HCT116 (cell line): ENCODE data around the gene SLC16A3. TPM values are rescaled to one million over a fixed set of nuclear protein-coding genes. Genes with fewer than 3 reads are reported as not detected.

Source experiments
- ATAC-seq: fragments of 200-7000 bp; cut with Tn5 transposase; 2 replicates; pipeline ENCODE4 v1.9.1; 2020; ENCODE audit warnings: mild to moderate bottlenecking, moderate library complexity
- BruUV-seq: library from RNA; stranded (reverse); fragments of 400-500 nt; replicated peaks from 2 replicates; lab custom pipeline; 2021; lab: Mats Ljungman, UMichigan
- CTCF ChIA-PET: fragments of 300-600 bp; sonication (Branson Sonifier 250); formaldehyde crosslinking; loops from one replicate; lab custom pipeline; 2021; ENCODE audit warnings: antibody characterized with exemption; lab: Charles Lee
- POLR2A ChIA-PET: fragments of 300-600, 350-600 bp; sonication (Branson Sonifier 250); formaldehyde crosslinking; loops from one replicate; lab custom pipeline; 2021; ENCODE audit warnings: antibody characterized with exemption; lab: Charles Lee
- RAD21 ChIA-PET, 2 experiments: fragments of 300-600 bp; sonication (Branson Sonifier 250); formaldehyde crosslinking; loops; one replicate each; lab custom pipeline; 2023; ENCODE audit warnings: low total read pairs in 2 of 2; ENCODE audit not compliant: uncharacterized antibody in 2 of 2, unreplicated experiment in 2 of 2, low non-redundant PET in 1 of 2; lab: Charles Lee
- DNase-seq: peaks from one replicate; pipeline ENCODE4 v3.0.0-alpha.2; 2010; ENCODE audit warnings: low read depth, low spot score
- H2AFZ ChIP-seq: fragments of 200-600 bp; shearing (Covaris generic), sonication (generic); 2 replicates; pipeline ENCODE4 v1.6.1; 2017; ENCODE audit warnings: low read depth, mixed run types, mixed read lengths, antibody characterized with exemption, low read length; ENCODE audit not compliant: poor library complexity, severe bottlenecking
- H3K27ac ChIP-seq: 2 replicates; pipeline ENCODE4 v1.5.1; 2012; ENCODE audit warnings: low read depth, low read length
- H3K27me3 ChIP-seq: fragments of 200-600 bp; sonication (generic); 2 replicates; pipeline ENCODE4 v1.6.1; 2016; ENCODE audit warnings: mixed run types, low read length, mixed read lengths; ENCODE audit not compliant: insufficient read depth
- H3K36me3 ChIP-seq, 2 experiments: fragments of 200-500 bp in 1 of 2; fragments of 200-600 bp in 1 of 2; sonication (Bioruptor generic) in 1 of 2; sonication (generic) in 1 of 2; 2 replicates each; pipeline versions ENCODE4 v1.5.1 to v1.6.1; 2014 to 2016; ENCODE audit warnings: low read length in 2 of 2, inconsistent platforms in 1 of 2, mixed read lengths in 1 of 2, mixed run types in 1 of 2; ENCODE audit not compliant: insufficient read depth in 2 of 2, control insufficient read depth in 1 of 2
- H3K4me1 ChIP-seq, 2 experiments: fragments of 200-600 bp in 1 of 2; sonication (generic) in 1 of 2; 2 replicates each; pipeline versions ENCODE4 v1.5.1 to v1.6.1; 2012 to 2017; ENCODE audit warnings: low read length in 2 of 2, inconsistent platforms in 1 of 2, mild to moderate bottlenecking in 1 of 2, mixed read lengths in 1 of 2, mixed run types in 1 of 2, moderate library complexity in 1 of 2; ENCODE audit not compliant: insufficient read depth in 2 of 2, control insufficient read depth in 1 of 2
- H3K4me2 ChIP-seq: fragments of 200-600 bp; sonication (generic); 2 replicates; pipeline ENCODE4 v1.6.1; 2017; ENCODE audit warnings: mixed run types, low read length, mixed read lengths
- H3K4me3 ChIP-seq, 2 experiments: fragments of 200-600 bp in 1 of 2; sonication (generic) in 1 of 2; replicated peaks in 1 of 2; 2 replicates each; pipeline ENCODE4 v1.5.1; 2011 to 2016; ENCODE audit warnings: low read length in 2 of 2, control low read depth in 1 of 2, low read depth in 1 of 2, mild to moderate bottlenecking in 1 of 2, mixed read lengths in 1 of 2, mixed run types in 1 of 2
- H3K79me2 ChIP-seq: fragments of 200-600 bp; sonication (generic); 2 replicates; pipeline ENCODE4 v1.6.1; 2017; ENCODE audit warnings: mild to moderate bottlenecking, mixed run types, low read length, moderate library complexity, mixed read lengths; ENCODE audit not compliant: insufficient read depth
- H3K9ac ChIP-seq: fragments of 200-600 bp; sonication (generic); 2 replicates; pipeline ENCODE4 v1.6.1; 2016; ENCODE audit warnings: low read length, mixed read lengths
- H3K9me2 ChIP-seq: fragments of 200-600 bp; sonication (generic), shearing (Covaris generic); 2 replicates; pipeline ENCODE4 v1.6.1; 2017; ENCODE audit warnings: mixed run types, mild to moderate bottlenecking, moderate library complexity; ENCODE audit not compliant: insufficient read depth
- H3K9me3 ChIP-seq, 2 experiments: fragments of 200-500 bp in 1 of 2; fragments of 200-600 bp in 1 of 2; sonication (Bioruptor generic) in 1 of 2; sonication (generic) in 1 of 2; 2 replicates each; pipeline ENCODE4 v1.6.1; 2014 to 2017; ENCODE audit warnings: low read length in 2 of 2, mixed read lengths in 2 of 2, inconsistent platforms in 1 of 2, low read depth in 1 of 2, mild to moderate bottlenecking in 1 of 2, mixed run types in 1 of 2, moderate library complexity in 1 of 2; ENCODE audit not compliant: control insufficient read depth in 1 of 2, insufficient read depth in 1 of 2
- H4K20me1 ChIP-seq: fragments of 200-600 bp; sonication (generic), shearing (Covaris generic); 2 replicates; pipeline ENCODE4 v1.6.1; 2017; ENCODE audit warnings: mixed run types, mild to moderate bottlenecking, moderate library complexity; ENCODE audit not compliant: insufficient read depth
- EZH2 ChIP-seq: fragments of 200-600 bp; sonication (generic); IDR thresholded peaks from 2 replicates; pipeline ENCODE4 v1.6.1; 2017; ENCODE audit warnings: antibody characterized with exemption, mixed run types
- POLR2AphosphoS5 ChIP-seq: IDR thresholded peaks from 2 replicates; pipeline ENCODE4 v1.6.1; 2011; ENCODE audit warnings: mild to moderate bottlenecking, low read depth, low read length, moderate library complexity
- SRF ChIP-seq: IDR thresholded peaks from 2 replicates; pipeline ENCODE4 v1.6.1; 2012; ENCODE audit warnings: low read depth
- TCF7L2 ChIP-seq: IDR thresholded peaks from 2 replicates; pipeline ENCODE4 v1.7.0; 2011; ENCODE audit warnings: borderline replicate concordance, inconsistent platforms; ENCODE audit not compliant: insufficient read depth, insufficient read length; ENCODE audit errors: extremely low read depth
- ZBTB33 ChIP-seq: IDR thresholded peaks from 2 replicates; pipeline ENCODE4 v1.6.1; 2011; ENCODE audit warnings: mild to moderate bottlenecking, low read length, moderate library complexity; ENCODE audit not compliant: insufficient replicate concordance; ENCODE audit errors: extremely low read depth
- intact Hi-C: fragments of 100-400 bp; cut with micrococcal nuclease; formaldehyde crosslinking; loops from 2 replicates; pipeline ENCODE4 v1.10.0; 2022
- total RNA-seq: library from RNA; stranded (reverse); gene quantifications from one replicate; pipeline ENCODE4 v1.2.1, GENCODE V29; 2021; ENCODE audit not compliant: unreplicated experiment

The SLC16A3 gene
- total RNA-seq, 1 experiment from 2014 or later = 445 TPM

- TF ChIP-seq ZBTB33 = no peak
Measured at GRCh38 chr17:82231562-82232321, 2.9 kb downstream of the SLC16A3 start (continued).

GRCh38 chr17:82232322-82232820 lies 3.5 kb downstream of the SLC16A3 start:
- H3K4me2 ChIP-seq = peak overlapping the region; percentile 91; the same call in 1 of the 2 replicates

More at GRCh38 chr17:82232322-82232820, 3.5 kb downstream of the SLC16A3 start:
- intact Hi-C loops = no loop called here
- BruUV-seq = no TSS peak
- no peak overlapping the region for H3K4me3 ChIP-seq
- H3K4me1 ChIP-seq = peaks cover 54 to 86% of the 10 kb centered on the region in 2 experiments
- H3K27me3 ChIP-seq = no peaks in the 10 kb centered on the region
- peaks cover 13 to 62% of the 10 kb centered on the region in 2 experiments for H3K36me3 ChIP-seq
- H3K9me2 ChIP-seq = no peaks in the 10 kb centered on the region
- ChIA-PET RAD21 (no interaction called here), CTCF (no interaction called here), POLR2A (interaction anchor here (0.6 kb wide), 1 partner anchor 834 kb away, joined by 4 read pairs; no protein-coding TSS in a partner anchor)
- H2AFZ ChIP-seq = no peak overlapping the region
- no peak for DNase-seq
- ATAC-seq = no peak
- H3K9me3 ChIP-seq = no peaks in the 10 kb centered on the region
- peaks cover 89% of the 10 kb centered on the region for H3K79me2 ChIP-seq
- H3K27ac ChIP-seq = peak overlapping the region; percentile 98; the same call in 1 of the 2 replicates
- H3K9ac ChIP-seq = no peak overlapping the region
- no peak for TF ChIP-seq EZH2
- TF ChIP-seq TCF7L2 = no peak
- peak; percentile 26 for TF ChIP-seq POLR2AphosphoS5
- no peak for TF ChIP-seq SRF
- peaks cover 33% of the 10 kb centered on the region; the same call in 1 of the 2 replicates for H4K20me1 ChIP-seq
